HG03175 (cell line): ENCODE results near the gene HM13.
"Not testable (repeated sequence)": the region's sequence is repeated elsewhere in the genome, so short reads cannot be mapped to it uniquely, and the experiment has no call there.

Source experiments
- ATAC-seq: cut with Tn5 transposase; IDR thresholded peaks from one replicate; pipeline ENCODE4 v1.9.1; 2021; ENCODE audit warnings: mild to moderate bottlenecking, moderate library complexity; ENCODE audit not compliant: unreplicated experiment

Gene HM13

DNA sequence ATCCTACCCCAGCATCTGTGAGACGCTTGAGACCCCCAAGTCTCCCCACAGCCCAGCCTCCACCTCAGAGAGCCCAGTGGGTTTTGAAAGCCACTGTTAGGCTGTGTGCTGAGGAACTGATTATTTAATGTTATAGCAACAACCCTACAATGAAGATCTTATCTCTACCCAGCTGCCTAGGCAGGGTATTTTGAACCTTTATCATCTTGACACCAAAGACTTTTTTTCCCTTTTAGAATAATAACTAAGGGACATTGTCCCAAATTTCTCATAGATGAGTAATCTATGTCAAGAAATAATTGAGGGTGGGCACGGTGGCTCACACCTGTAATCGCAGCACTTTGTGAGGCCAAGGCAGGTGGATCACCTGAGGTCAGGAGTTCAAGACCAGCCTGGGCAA, 26.2 kb downstream of the HM13 start:
- ATAC-seq = no peak

- no peak for ATAC-seq
These were observed 28.1 kb downstream of the HM13 start for GRCh38 chr20:31542201-31542842.

GRCh38 chr20:31542963-31543362, 28.7 kb downstream of the HM13 start:
- ATAC-seq = no peak

GRCh38 chr20:31543966-31544598, 29.8 kb downstream of the HM13 start:
- no peak for ATAC-seq

DNA sequence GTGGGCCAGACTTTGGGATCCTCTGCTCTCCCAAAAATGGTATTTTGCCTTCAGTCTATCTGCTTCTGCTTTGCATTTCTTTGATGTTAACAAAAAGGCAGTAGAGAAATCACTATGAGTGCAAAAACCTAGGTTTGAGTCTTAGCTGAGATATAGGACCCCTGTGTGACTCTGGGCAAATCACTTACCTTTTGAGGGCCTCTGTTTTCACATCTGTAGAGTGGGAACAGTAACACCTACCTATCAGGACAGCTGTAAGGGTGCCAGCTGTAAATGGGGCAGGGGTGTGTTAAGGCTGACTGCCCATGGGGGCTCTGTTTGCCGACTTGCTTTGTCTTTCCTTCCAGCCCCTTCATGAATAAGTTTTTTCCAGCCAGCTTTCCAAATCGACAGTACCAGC, 30.4 kb downstream of the HM13 start:
- no peak for ATAC-seq

- ATAC-seq = not testable (repeated sequence)
These were observed 31.4 kb downstream of the HM13 start for GRCh38 chr20:31545621-31546040.

GRCh38 chr20:31547017-31547675, 32.9 kb downstream of the HM13 start:
- ATAC-seq = peak; percentile 83

- ATAC-seq = no peak
These were observed 33.6 kb downstream of the HM13 start for GRCh38 chr20:31547720-31548298.

DNA sequence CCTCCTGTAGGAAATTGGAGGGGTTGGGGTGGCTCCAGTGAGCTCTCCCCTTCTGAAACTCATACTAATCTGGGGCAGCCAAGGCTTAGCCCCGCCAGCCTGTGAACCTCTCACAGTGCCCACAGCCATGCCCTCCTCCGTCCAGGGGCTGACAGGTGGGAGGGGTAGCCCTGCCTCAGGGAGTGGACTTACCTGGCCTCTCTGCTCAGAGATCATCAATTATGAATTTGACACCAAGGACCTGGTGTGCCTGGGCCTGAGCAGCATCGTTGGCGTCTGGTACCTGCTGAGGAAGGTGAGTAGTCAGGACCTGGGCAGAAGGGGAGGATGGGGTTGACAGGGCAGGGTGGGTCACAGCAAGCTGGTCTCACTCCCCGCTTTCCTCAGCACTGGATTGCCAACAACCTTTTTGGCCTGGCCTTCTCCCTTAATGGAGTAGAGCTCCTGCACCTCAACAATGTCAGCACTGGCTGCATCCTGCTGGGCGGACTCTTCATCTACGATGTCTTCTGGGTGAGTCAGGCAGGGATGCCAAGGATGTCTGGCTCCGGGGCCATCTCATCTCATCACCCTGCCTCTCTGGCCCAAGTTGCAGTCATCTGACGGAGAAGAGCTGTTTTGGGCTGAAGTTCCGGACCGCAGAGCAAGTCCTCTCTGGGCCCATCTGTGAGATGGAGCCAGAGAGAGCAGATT, 34.7 kb downstream of the HM13 start:
- ATAC-seq = no peak

GRCh38 chr20:31549513-31549880, 35.3 kb downstream of the HM13 start:
- ATAC-seq = no peak

- no peak for ATAC-seq
These were observed 35.9 kb downstream of the HM13 start for GRCh38 chr20:31550099-31550498.

DNA sequence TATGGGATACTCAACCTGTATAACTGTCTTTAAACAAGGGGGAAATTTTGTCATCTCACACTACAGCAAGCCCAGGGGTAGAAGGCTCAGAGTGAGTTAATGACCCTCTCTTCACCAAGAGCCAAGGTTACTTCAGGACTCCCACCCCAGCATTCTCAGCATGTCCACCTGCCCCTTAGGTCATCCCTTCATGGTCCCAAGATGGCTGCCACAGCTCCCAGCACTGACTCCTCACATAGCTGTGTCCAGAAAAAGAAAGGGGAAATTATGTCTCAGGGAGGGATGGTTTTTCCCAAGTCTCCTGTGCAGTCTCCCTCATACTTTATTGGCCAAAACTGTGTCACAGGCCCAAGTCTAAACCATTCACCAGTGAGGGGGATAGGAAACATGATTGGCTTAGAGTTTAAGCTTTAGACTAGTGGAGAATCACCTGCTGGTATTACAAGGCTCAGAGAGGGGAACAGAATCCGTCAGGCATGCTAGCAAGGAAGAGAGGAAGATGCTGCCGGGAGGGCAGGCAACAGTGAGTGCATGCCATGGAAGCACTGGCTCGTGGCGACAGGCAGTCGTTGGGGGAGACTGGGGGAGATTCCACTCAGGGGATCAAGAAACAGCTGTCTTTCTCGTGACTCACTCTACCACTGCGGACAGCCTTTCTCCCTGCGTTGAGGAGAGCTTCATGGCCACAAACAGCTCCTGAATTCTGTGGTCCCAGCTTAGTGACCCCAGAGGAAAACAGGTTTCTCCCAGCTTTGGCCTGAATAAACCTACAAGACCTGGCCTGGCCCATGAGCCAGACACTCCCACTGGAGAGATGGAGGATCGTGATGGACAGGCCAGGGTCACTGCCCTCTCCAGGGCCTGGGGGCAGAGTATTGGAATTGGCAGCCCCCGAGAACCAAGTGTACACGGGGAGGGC, 37.2 kb downstream of the HM13 start:
- ATAC-seq = no peak

GRCh38 chr20:31555203-31555775, 41.0 kb downstream of the HM13 start:
- no peak for ATAC-seq

- no peak for ATAC-seq
These were observed 45.5 kb downstream of the HM13 start for GRCh38 chr20:31559704-31560093.

DNA sequence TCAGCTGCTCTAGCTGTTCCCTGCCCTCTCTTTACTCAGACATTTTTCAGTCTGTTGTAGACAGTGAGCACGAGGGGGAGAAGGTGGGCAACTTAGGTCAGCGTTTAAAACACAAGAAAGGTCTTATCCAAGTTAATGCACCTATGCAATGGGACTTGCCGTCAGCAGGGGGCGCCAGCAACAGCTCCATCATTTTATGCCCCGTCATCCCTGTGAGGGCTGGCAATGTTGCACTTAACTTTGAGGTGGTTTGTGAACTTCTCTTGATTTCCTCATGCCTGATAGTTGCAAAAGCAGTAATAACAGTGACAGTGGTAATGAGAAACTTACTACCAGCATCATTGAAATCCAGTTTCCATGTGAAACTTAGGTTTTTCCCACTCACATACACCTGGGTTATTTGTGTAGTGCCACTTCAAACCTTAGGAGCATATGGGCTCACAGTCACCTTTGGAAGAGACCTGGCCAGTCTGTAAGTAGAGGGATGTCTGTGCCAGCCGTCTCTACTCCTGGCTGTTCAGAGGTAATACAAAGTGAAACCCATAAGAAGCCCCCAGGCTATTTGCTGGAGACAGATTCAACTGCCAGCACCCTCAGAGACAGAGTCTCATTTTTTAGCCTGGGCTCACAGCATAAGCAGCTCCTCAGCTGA, 46.0 kb downstream of the HM13 start:
- ATAC-seq = peak; percentile 48

- no peak for ATAC-seq
These were observed 46.7 kb downstream of the HM13 start for GRCh38 chr20:31560746-31561598.

DNA sequence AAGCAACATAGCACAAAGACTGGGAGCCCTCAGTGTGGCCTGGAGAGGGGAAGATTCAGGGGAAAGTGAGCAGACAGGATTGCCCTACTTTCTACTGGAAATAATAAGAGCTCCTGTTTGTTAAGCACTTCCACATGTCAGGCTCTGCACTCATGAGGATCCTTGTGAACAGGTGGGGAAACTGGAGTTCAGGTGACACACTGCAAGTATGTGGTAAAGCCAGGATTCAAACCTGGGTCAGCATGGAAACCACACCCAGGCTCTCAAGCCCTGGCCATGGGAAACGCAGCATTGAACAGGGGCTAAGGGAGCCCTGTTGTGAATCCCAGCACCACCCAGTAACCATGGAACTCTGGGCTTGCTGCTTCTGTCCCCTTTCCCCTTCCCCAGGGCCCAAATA, 48.0 kb downstream of the HM13 start:
- ATAC-seq = no peak

GRCh38 chr20:31564284-31564683, 50.0 kb downstream of the HM13 start:
- ATAC-seq = no peak
